GM19238 (cell line): ENCODE measurements around the gene LTB4R2.
"Not testable (repeated sequence)": the region's sequence is repeated elsewhere in the genome, so short reads cannot be mapped to it uniquely, and the experiment has no call there.

ENCODE experiments used
- DNase-seq: peaks from one replicate; pipeline ENCODE4 v3.0.0; 2011; ENCODE audit warnings: low spot score; ENCODE audit not compliant: insufficient read length

Gene LTB4R2

GRCh38 chr14:24317141-24317928 is 7.4 kb downstream of the LTB4R2 start:
- DNase-seq, result no peak

GRCh38 chr14:24321212-24321975 is 11.5 kb downstream of the LTB4R2 start:
- DNase-seq, result no peak

- DNase-seq, result no peak
Measured at GRCh38 chr14:24322672-24323071, 12.7 kb downstream of the LTB4R2 start.

GRCh38 chr14:24323341-24323740 is 13.4 kb downstream of the LTB4R2 start:
- DNase-seq, result no peak

- DNase-seq, result no peak
Measured at GRCh38 chr14:24324024-24324423, 14.1 kb downstream of the LTB4R2 start.

- DNase-seq, result no peak
Measured at GRCh38 chr14:24325041-24325530, 15.1 kb downstream of the LTB4R2 start.

GRCh38 chr14:24325963-24326362 is 16.0 kb downstream of the LTB4R2 start:
- DNase-seq, result no peak

- no peak for DNase-seq
Measured at GRCh38 chr14:24327303-24327702, 17.4 kb downstream of the LTB4R2 start.

- DNase-seq, result not testable (repeated sequence)
Measured at GRCh38 chr14:24327914-24328313, 18.0 kb downstream of the LTB4R2 start.

GRCh38 chr14:24329073-24329663 is 19.2 kb downstream of the LTB4R2 start:
- no peak for DNase-seq

- DNase-seq, result no peak
Measured at GRCh38 chr14:24329736-24330135, 19.8 kb downstream of the LTB4R2 start.

- no peak for DNase-seq
Measured at GRCh38 chr14:24330973-24331674, 21.2 kb downstream of the LTB4R2 start.

- no peak for DNase-seq
Measured at GRCh38 chr14:24331731-24332267, 21.9 kb downstream of the LTB4R2 start.

- DNase-seq, result peak; percentile 93
Measured at GRCh38 chr14:24332268-24332993, 22.5 kb downstream of the LTB4R2 start.

GRCh38 chr14:24334431-24335291 is 24.7 kb downstream of the LTB4R2 start, which contains the start of gene ADCY4:
ADCY4 (minus strand) TSS chr14:24335071; CDS start chr14:24334652, 419 bp downstream.
- no peak for DNase-seq

GRCh38 chr14:24335461-24336171 is 25.7 kb downstream of the LTB4R2 start:
- DNase-seq, result no peak

- no peak for DNase-seq
Measured at GRCh38 chr14:24337144-24337823, 27.3 kb downstream of the LTB4R2 start.

GRCh38 chr14:24337824-24338175 is 27.9 kb downstream of the LTB4R2 start:
- no peak for DNase-seq
